GM12864 (cell line): ENCODE results near the gene SEC16A.

Experiments used
- DNase-seq: peaks from one replicate; pipeline ENCODE4 v3.0.0-alpha.2; 2011; ENCODE audit warnings: low read depth
- H3K4me3 ChIP-seq: 2 replicates; pipeline ENCODE4 v1.5.1; 2011; ENCODE audit warnings: mild to moderate bottlenecking, low read depth, low read length, control low read depth
- CTCF ChIP-seq: IDR thresholded peaks from 2 replicates; pipeline ENCODE4 v1.5.1; 2011; ENCODE audit warnings: low read depth, mild to moderate bottlenecking, moderate library complexity, low read length, control low read depth, inconsistent platforms; ENCODE audit errors: missing control alignments

SEC16A gene

GRCh38 chr9:136483589-136484152 is 831 bp upstream of the SEC16A start:
- no peak for TF ChIP-seq CTCF
- H3K4me3 ChIP-seq, result peak overlapping the region; percentile 68
- no peak for DNase-seq

- H3K4me3 ChIP-seq, result peak overlapping the region; percentile 82
- TF ChIP-seq CTCF, result no peak
- no peak for DNase-seq
Observed at GRCh38 chr9:136482046-136482792, 621 bp downstream of the SEC16A start.

- peak overlapping the region; percentile 82 for H3K4me3 ChIP-seq
- DNase-seq, result no peak
- TF ChIP-seq CTCF, result no peak
Observed at GRCh38 chr9:136481558-136481957, 1.3 kb downstream of the SEC16A start.

GRCh38 chr9:136476369-136477150 is 6.3 kb downstream of the SEC16A start:
- no peak for TF ChIP-seq CTCF
- no peak overlapping the region for H3K4me3 ChIP-seq
- no peak for DNase-seq

GRCh38 chr9:136474974-136475865 is 7.6 kb downstream of the SEC16A start:
- no peak for DNase-seq

More at GRCh38 chr9:136474974-136475865, 7.6 kb downstream of the SEC16A start:
- no peak overlapping the region for H3K4me3 ChIP-seq
- TF ChIP-seq CTCF, result no peak
